Fibroblast of pulmonary artery (primary cell): ENCODE measurements around the gene CASS4.

ENCODE experiments used
- DNase-seq: peaks from one replicate; pipeline ENCODE4 v3.0.0-alpha.2; 2010; ENCODE audit warnings: low read depth
- H3K4me3 ChIP-seq: replicated peaks from 2 replicates; pipeline ENCODE4 v1.5.1; 2011; ENCODE audit warnings: low read depth, mild to moderate bottlenecking, control low read depth, low read length, moderate library complexity
- CTCF ChIP-seq: IDR thresholded peaks from 2 replicates; pipeline ENCODE4 v1.5.1; 2011; ENCODE audit warnings: mild to moderate bottlenecking, control low read depth, low read length, inconsistent platforms; ENCODE audit errors: missing control alignments

The CASS4 gene

GRCh38 chr20:56449459-56449858, 37.4 kb downstream of the CASS4 start:
- no peak for DNase-seq

GRCh38 chr20:56451056-56451765, 39.2 kb downstream of the CASS4 start:
- H3K4me3 ChIP-seq: no peak overlapping the region

More at GRCh38 chr20:56449459-56449858, 37.4 kb downstream of the CASS4 start:
- TF ChIP-seq CTCF: no peak
- no peak overlapping the region for H3K4me3 ChIP-seq

GRCh38 chr20:56453352-56453751, 41.3 kb downstream of the CASS4 start:
- DNase-seq: no peak
- H3K4me3 ChIP-seq: no peak overlapping the region
- TF ChIP-seq CTCF: no peak

More at GRCh38 chr20:56451056-56451765, 39.2 kb downstream of the CASS4 start:
- DNase-seq: no peak
- TF ChIP-seq CTCF: no peak

- no peak overlapping the region for H3K4me3 ChIP-seq
- no peak for DNase-seq
- TF ChIP-seq CTCF: no peak
These were observed 42.7 kb downstream of the CASS4 start for GRCh38 chr20:56454754-56455153.

GRCh38 chr20:56458206-56458821, 46.3 kb downstream of the CASS4 start:
- H3K4me3 ChIP-seq: no peak overlapping the region
- no peak for DNase-seq
- no peak for TF ChIP-seq CTCF

GRCh38 chr20:56460459-56460858, 48.4 kb downstream of the CASS4 start:
- no peak for TF ChIP-seq CTCF
- DNase-seq: no peak
- H3K4me3 ChIP-seq: no peak overlapping the region
